ENCODE data around the gene SIGLEC15.
"Not testable (repeated sequence)": the region's sequence is repeated elsewhere in the genome, so short reads cannot be mapped to it uniquely, and the experiment has no call there.

GRCh38 chr18:45848643-45849042 is 23.2 kb downstream of the SIGLEC15 start:
- not testable (repeated sequence) for TF ChIP-seq CTCF (IDR thresholded peaks at IDR 0.05; ENCODE audit: low read depth, low read length); POLR2A (IDR thresholded peaks at IDR 0.05; ENCODE audit: extremely low read depth, insufficient read length)

Data from NB4 (cell line).